Measurements from ENCODE around the gene CFAP299. TPM values are rescaled to one million over a fixed set of nuclear protein-coding genes. Genes with fewer than 3 reads are reported as not detected.

The CFAP299 gene
- total and polyA plus RNA-seq, 9 of the 15 experiments (the other 6 are each of a cell fraction or from before 2014, with no cell fraction given) = 0.09 to 3.0 (median 0.76) TPM

DNA sequence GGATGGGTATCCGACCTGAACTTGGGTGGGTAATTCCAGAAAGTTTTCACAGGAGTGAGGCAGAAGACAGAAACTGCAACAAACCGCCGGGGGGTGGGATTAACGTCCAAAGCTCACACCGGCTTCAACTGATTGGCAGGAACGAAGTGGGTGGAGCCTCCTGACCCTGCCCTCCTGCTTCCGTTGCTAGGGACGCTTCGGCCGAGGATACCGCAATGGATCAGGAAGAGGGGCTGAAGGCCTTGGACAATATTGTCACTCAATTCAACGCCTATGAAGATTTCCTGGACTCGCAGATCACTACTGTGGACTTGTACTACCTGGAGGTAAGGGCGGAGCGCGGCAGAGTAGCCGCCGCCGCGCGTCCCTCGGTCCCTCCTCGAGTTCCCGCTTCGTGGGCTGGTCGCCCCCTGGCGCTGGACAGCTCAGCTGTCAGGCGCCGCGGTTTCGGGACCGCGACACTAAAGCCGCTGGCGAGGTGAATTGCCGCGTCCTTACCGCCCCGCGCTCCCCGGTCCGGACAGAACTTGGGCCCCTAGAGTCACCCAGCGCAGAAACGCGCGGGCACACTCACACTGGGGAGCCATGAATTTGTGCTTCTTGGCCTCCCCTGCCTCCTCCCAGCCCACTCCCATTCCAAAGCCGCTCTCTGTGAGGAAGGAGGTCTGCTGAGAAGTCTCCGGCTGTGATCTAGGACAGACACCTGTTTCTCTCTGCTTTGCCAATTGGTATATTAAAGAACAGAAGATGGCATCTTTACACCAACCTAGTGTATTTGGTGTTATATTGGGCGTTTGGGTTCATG is at the start of gene CFAP299 (continued):
- no peak for TF ChIP-seq POLR2AphosphoS5 (IDR thresholded peaks at IDR 0.05; ENCODE audit: control insufficient read depth, insufficient read depth, low read depth, low read length)
- TF ChIP-seq KLF1 (tag; IDR thresholded peaks at IDR 0.05) = 0 out of 2 replicates have a peak, but pooled peaks have one; percentile 22
- TF ChIP-seq, protein P1, sequence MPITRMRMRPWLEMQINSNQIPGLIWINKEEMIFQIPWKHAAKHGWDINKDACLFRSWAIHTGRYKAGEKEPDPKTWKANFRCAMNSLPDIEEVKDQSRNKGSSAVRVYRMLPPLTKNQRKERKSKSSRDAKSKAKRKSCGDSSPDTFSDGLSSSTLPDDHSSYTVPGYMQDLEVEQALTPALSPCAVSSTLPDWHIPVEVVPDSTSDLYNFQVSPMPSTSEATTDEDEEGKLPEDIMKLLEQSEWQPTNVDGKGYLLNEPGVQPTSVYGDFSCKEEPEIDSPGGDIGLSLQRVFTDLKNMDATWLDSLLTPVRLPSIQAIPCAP (CRISPR knock-in tag; IDR thresholded peaks at IDR 0.05; ENCODE audit: borderline replicate concordance) = no peak
- TF ChIP-seq GTF2F1 (IDR thresholded peaks at IDR 0.05; ENCODE audit: low read depth, low read length) = no peak
- TF ChIP-seq ZNF586 (CRISPR knock-in tag; conservative IDR thresholded peaks at IDR 0.05) = no peak
- no peak for TF ChIP-seq BACH1 (tag; IDR thresholded peaks at IDR 0.05)
- TF ChIP-seq LEF1 (IDR thresholded peaks at IDR 0.05) = no peak
- TF ChIP-seq NUFIP1 (IDR thresholded peaks at IDR 0.05; ENCODE audit: partially characterized antibody) = no peak
- TF ChIP-seq MBD2 (IDR thresholded peaks at IDR 0.05; ENCODE audit: borderline replicate concordance, low read depth) = no peak
- no peak for TF ChIP-seq HDGF (IDR thresholded peaks at IDR 0.05)
- TF ChIP-seq TFAM (CRISPR knock-in tag; conservative IDR thresholded peaks at IDR 0.05) = no peak
- no peak for TF ChIP-seq ZNF764 (CRISPR knock-in tag; IDR thresholded peaks at IDR 0.05; ENCODE audit: low read depth)
- no peak for TF ChIP-seq ZZZ3 (IDR thresholded peaks at IDR 0.05)
- no peak for TF ChIP-seq ZNF12 (CRISPR knock-in tag; IDR thresholded peaks at IDR 0.05)
- no peak for TF ChIP-seq ZNF830 (CRISPR knock-in tag; IDR thresholded peaks at IDR 0.05)
- TF ChIP-seq, protein P2, sequence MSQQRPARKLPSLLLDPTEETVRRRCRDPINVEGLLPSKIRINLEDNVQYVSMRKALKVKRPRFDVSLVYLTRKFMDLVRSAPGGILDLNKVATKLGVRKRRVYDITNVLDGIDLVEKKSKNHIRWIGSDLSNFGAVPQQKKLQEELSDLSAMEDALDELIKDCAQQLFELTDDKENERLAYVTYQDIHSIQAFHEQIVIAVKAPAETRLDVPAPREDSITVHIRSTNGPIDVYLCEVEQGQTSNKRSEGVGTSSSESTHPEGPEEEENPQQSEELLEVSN (IDR thresholded peaks at IDR 0.05; ENCODE audit: borderline replicate concordance in 1 of 2, extremely low read depth in 1 of 2, insufficient read depth in 1 of 2, insufficient read length in 1 of 2, low read depth in 1 of 2, low read length in 1 of 2, poor library complexity in 1 of 2, severe bottlenecking in 1 of 2) = peak; percentile 81 to 85
- TF ChIP-seq, protein P3, sequence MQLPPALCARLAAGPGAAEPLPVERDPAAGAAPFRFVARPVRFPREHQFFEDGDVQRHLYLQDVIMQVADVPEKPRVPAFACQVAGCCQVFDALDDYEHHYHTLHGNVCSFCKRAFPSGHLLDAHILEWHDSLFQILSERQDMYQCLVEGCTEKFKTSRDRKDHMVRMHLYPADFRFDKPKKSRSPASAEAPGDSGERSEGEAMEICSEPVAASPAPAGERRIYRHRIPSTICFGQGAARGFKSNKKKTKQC (CRISPR knock-in tag; IDR thresholded peaks at IDR 0.05) = peak; percentile 95; the same call in 1 of the 2 replicates
- 0 out of 2 replicates have a peak, but pooled peaks have one; percentile 30 for TF ChIP-seq HEY1 (CRISPR knock-in tag; IDR thresholded peaks at IDR 0.05; ENCODE audit: borderline replicate concordance)
- TF ChIP-seq, protein P4, sequence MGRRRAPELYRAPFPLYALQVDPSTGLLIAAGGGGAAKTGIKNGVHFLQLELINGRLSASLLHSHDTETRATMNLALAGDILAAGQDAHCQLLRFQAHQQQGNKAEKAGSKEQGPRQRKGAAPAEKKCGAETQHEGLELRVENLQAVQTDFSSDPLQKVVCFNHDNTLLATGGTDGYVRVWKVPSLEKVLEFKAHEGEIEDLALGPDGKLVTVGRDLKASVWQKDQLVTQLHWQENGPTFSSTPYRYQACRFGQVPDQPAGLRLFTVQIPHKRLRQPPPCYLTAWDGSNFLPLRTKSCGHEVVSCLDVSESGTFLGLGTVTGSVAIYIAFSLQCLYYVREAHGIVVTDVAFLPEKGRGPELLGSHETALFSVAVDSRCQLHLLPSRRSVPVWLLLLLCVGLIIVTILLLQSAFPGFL (CRISPR knock-in tag; IDR thresholded peaks at IDR 0.05) = 0 out of 2 replicates have a peak, but pooled peaks have one; percentile 60
- no peak for TF ChIP-seq NCOA1 (IDR thresholded peaks at IDR 0.05; ENCODE audit: low read depth)
- no peak for TF ChIP-seq SREBF1 (IDR thresholded peaks at IDR 0.05; ENCODE audit: borderline replicate concordance, low read depth, low read length)
- TF ChIP-seq SMAD1 (IDR thresholded peaks at IDR 0.05; ENCODE audit: low read depth, low read length, partially characterized antibody) = no peak
- no peak for TF ChIP-seq HDAC6 (IDR thresholded peaks at IDR 0.05; ENCODE audit: low read depth, low read length)
- TF ChIP-seq, protein P5, sequence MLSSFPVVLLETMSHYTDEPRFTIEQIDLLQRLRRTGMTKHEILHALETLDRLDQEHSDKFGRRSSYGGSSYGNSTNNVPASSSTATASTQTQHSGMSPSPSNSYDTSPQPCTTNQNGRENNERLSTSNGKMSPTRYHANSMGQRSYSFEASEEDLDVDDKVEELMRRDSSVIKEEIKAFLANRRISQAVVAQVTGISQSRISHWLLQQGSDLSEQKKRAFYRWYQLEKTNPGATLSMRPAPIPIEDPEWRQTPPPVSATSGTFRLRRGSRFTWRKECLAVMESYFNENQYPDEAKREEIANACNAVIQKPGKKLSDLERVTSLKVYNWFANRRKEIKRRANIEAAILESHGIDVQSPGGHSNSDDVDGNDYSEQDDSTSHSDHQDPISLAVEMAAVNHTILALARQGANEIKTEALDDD (IDR thresholded peaks at IDR 0.05) = no peak
- peak; percentile 82 for TF ChIP-seq CXXC5 (CRISPR knock-in tag; IDR thresholded peaks at IDR 0.05)

Measured in K562 (cell line).